SK-MEL-5 (cell line): ENCODE measurements around the gene EHMT2. TPM values are rescaled to one million over a fixed set of nuclear protein-coding genes. Genes with fewer than 3 reads are reported as not detected.
"Not testable (repeated sequence)": the region's sequence is repeated elsewhere in the genome, so short reads cannot be mapped to it uniquely, and the experiment has no call there.

Experiments
- DNase-seq: peaks from one replicate; pipeline ENCODE4 v3.0.0-alpha.2; 2016; ENCODE audit warnings: low read depth, low spot score
- in situ Hi-C: cut with HindIII; loops from 2 replicates; pipeline ENCODE4 v1.10.0; 2016; ENCODE audit warnings: low sequenced_read_pairs, high pct_unique_total_duplicates, low pct_unique_long_range_greater_than_20kb
- total RNA-seq: library from RNA; depleted of rRNA; stranded (reverse); fragments of >200 nt; shearing (Covaris generic); gene quantifications from 2 replicates; pipeline ENCODE4 v1.2.3, GENCODE V29; 2014

Gene EHMT2
- total RNA-seq, 1 experiment from 2014 or later: 39.4 TPM

DNA sequence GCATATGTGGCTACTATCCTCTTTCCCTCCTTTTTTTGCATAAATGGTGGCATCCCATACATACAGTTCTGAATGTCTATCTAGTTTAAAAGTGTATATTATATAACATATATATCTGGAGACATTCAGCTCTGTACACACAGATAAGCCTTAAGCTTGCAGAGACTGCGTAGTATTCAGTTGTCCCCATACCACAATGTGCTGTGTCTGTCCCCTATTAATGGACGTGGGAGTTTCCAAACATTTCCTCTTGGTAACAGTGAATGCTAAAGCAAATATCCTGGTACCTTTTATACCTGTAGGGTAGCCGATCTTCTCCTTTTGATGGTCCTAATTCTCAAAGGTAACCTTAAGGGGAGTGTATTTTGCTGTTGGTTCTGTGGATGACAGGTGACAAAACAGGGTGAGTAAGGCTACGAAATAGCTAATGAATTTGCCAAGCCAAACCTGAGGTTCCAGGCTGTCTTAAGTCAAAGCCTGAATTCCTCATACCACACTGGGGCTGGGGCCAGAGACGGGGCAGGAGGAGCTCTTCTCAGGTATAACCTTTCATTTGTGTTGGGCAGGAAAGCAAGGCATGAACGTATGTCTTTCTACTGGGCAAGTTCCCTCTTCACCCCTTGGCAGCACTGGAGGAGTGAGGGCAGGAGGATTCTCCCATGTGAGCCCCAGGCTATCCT lies 22.3 kb upstream of the EHMT2 start:
- in situ Hi-C loops: no loop called here
- DNase-seq: no peak

DNA sequence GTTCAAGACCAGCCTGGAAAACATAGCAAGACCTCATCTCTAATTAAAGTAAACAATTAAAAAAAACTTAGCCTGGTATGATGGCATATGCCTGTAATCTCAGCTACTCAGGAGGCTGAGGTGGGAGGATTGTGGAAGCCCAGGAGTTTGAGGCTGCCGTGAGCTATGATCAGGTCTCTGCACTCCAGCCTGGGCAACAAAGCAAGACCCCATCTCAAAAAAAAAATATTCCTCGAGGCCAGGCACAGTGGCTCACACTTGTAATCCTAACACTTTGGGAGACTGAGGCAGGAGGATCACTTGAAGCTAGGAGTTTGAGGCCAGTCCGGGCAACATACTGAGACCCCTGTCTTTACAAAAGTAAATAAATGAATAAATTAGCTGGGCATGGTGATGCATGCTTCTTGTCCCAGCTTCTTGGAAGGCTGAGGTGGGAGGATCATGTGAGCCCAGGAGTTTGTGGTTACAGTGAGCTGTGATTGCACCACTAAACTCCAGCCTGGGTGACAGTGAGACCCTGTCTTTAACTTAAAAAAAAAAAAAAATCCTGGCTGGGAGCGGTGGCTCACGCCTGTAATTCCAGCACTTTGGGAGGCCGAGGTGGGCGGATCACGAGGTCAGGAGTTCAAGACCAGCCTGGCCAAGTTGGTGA lies 20.7 kb upstream of the EHMT2 start:
- in situ Hi-C loops: no loop called here
- no peak for DNase-seq

GRCh38 chr6:31915756-31916155 lies 18.3 kb upstream of the EHMT2 start:
- in situ Hi-C loops: no loop called here
- DNase-seq: no peak

- in situ Hi-C loops: no loop called here
- no peak for DNase-seq
These were observed 17.9 kb upstream of the EHMT2 start for GRCh38 chr6:31915351-31915750.

DNA sequence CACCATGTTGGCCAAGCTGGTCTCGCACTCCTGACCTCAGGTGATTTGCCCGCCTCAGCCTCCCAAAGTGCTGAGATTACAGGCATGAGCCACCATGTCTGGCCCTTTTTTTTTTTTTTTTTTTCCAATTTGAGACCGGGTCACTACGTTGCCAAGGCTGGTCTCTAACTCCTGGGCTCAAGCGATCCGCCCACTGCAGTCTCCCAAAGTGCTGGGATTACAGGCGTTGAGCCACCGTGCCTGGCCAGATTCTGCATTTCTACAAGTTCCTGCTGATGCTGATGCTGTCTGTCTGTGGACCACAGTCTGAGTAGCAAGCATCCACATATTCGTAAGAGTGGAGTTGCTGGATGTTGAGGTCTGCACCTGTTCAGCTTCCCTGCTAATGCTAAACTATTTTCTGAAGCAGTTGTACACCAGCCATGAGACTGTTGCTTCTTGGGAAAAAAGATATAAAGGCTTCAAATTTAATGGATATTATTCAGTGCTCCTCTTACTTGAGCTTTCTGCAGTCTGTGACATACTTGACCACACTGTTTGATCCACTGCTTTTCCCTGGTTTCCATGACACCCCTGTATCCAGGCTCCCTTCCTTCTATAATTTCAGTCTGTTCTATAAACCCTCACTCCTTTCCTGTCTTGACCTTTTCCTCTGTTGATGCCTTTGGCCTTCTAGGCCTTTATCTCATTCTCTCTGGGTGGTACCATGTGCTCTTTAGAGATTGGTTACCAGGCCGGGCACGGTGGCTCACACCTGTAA lies 14.5 kb upstream of the EHMT2 start:
- DNase-seq: no peak
- in situ Hi-C loops: no loop called here

DNA sequence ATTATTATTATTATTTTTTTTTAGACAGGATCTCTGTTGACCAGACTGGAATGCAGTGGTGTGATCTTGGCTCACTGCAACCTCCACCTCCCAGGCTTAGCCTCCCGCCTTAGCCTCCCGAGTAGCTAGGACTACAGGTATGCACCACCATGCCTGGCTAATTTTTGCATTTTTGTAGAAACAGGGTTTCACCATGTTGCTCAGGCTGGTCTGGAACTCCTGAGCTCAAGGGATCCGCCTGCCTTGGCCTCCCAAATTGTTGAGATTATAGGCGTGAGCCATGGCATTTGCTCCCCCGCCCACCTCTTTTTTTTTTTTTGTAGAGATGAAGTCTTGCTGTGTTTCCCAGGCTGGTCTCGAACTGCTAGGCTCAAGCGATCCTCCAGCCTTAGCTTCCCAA lies 11.8 kb upstream of the EHMT2 start:
- in situ Hi-C loops, DNase-seq: not testable (repeated sequence)

DNA sequence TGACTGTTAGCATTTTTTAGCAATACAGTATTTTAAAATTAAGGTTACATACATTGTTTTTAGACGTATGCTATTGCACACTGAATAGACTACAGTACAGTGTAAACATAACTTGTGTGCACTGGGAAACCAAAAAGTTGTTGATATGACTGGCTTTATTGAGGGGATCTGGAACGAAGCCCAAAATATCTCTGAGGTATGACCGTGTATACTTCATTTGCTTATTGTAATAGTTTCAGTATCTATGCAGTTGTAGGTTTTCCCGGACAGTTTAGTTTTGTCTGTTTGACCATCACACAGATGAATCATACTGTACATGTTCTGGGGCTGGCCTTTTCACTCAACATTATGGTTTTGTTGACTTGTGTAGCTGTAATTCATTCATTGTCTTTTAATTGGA lies 11.3 kb upstream of the EHMT2 start:
- DNase-seq: peak; percentile 20
- in situ Hi-C loops: no loop called here

DNA sequence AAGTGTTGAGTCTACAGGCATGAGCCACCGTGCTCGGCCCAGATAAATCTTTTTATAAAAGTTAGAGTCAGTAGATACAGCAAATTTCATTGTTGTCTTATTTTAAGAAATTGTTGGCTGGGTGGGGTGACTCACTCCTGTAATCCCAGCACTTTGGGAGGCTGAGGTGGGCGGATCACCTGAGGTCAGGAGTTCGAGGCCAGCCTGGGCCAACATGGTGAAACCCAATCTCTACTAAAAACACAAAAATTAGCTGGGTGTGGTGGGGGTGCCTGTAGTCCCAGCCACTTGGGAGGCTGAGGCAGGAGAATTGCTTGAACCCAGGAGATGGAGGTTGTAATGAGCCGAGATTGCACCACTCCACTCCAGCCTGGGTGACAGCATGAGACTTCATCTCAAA lies 10.8 kb upstream of the EHMT2 start:
- in situ Hi-C loops, DNase-seq: not testable (repeated sequence)

- peak; percentile 65 for DNase-seq
- in situ Hi-C loops: no loop called here
These were observed 9.8 kb upstream of the EHMT2 start for GRCh38 chr6:31907158-31907813.

DNA sequence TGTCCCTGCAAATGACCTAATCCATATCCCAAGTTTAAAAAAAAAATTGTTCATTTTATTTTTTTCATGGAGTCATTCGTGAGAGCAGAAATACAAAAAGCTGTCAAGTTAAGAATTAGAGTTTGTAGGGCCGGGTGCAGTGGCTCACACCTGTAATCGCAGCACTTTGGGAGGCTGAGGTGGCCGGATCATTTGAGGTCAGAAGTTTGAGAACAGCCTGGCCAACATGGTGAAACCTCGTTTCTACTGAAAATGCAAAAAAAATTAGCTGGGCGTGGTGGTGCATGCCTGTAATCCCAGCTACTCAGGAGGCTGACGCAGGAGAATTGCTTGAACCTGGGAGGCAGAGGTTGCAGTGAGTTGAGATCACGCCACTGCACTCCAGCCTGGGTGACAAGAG lies 9.2 kb upstream of the EHMT2 start:
- in situ Hi-C loops, DNase-seq: not testable (repeated sequence)

DNA sequence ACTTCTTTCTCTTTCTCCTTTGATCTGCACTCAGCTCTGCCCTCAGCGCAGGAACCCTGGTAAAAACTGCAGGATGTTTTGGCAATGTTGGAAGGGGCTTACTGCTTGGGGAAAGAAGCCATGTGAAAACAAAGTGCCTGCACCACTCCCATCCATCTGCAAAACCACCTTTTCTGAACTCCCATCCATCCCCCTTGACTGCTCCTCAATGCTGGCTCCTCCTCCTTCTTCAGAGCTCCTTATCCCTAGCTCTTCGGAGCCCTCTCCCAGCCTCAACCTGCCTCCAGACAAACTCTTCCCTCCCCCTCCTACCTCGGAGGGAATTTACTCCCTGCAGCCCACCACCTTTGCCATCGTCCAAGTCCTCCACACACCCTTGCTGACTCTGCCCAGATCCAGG lies 8.6 kb upstream of the EHMT2 start:
- DNase-seq: no peak

DNA sequence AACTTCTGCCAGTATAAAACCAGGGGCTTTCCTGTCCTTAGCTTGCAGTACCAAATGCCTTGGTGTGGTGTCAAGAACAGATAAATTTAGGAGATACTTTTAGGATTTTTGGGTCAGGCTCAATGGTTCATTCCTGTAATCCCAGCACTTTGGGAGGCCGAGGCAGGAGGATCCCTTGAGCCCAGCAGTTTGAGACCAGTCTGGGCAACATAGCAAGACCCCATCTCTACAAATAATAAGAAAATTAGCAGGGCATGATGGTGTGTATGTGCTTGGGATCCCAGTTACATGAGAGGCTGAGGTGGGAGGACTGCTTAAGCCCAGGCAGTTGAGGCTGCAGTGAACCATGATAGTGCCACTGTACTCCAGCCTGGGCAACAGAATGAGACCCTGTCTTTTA lies 7.5 kb upstream of the EHMT2 start:
- in situ Hi-C loops: no loop called here
- no peak for DNase-seq

More for the DNA sequence above, 8.6 kb upstream of the EHMT2 start:
- in situ Hi-C loops: no loop called here

DNA sequence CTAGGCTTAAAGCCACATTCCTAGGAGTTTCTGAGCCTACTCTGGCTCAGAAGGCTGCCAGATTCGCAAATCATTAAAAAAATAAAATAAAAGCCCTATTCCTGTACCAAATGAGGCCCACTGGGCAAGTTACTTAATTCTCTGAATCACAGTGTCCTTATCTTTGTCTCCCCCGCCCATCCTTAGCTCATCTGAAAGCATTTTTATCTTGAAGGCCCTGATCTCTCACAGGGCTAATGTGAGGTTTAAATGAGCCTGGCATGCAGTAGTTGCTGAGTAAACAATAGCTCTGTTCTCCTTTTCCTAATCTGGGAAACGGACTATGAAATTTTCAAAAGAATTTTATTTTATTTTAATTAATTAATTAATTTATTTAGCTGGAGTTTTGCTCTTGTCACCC lies 6.5 kb upstream of the EHMT2 start:
- in situ Hi-C loops: no loop called here

DNA sequence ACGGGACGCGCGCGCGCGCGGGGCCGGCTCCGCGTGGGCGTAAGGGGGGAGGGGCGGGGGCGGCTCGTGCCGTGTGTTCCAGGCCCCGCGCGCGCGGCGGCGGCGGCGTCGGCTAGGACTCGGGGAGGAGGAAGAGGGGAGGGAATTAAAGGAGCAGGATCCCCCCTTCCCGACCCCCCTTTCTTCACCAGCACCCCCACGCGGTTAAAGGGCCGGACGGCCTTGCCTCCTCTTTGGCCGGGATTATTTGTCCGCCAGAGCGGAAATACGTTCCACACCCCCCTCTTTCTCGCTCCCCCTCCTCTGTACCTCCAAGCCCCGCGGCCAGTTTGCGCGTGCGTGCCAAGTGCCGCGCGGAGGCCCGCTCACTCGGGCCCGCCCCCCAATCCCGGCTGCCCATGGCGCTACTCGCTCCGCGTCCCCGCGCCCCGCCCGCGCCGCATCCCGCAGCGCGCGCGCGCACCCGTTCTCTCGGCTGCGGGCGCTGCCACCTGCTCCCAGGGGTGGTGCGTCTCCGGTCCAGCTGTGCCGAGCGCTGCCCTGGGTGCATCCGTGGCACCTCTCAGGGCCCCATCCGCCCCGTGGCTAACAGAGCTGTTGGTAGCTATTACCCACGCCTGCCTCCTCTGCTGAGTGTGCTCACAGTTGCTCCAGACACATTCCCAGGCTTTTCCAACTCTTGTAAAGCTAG lies 4.6 kb upstream of the EHMT2 start, which contains the start of gene ZBTB12:
Gene ZBTB12, minus strand, starts transcription at position 134 of the 691 bp plus-strand sequence. CDS start 781 bp downstream, outside the sequence.
- in situ Hi-C loops: no loop called here
- peak; percentile 90 for DNase-seq

More for the DNA sequence above, 6.5 kb upstream of the EHMT2 start:
- no peak for DNase-seq

DNA sequence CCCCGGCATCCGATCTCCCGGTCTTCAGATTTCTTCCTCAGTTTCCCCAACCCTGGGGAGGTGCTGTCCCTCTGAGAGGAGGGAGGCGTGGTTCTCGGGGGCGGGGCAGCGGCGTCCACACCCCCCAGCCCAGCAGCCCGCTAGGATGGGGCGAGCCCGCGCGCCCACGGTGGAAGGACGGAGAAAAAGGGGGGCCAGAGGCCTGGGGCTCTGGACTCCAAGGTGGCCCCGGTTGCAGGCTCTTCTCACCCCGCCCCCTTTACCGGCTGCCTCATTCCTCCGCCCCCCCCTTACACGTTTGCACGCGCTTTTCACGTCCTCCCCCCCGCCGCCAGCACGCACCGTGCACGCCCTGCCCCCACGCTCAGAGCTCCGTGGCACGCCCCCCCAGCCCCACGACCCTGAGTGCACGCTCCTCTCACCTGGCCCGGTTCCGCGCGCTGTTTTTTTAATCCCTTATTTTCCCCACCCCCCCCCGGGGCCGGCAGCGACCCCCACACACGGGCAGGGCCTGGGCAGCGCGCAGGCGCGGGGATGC lies 4.0 kb upstream of the EHMT2 start:
- peak; percentile 49 for DNase-seq
- in situ Hi-C loops: no loop called here

DNA sequence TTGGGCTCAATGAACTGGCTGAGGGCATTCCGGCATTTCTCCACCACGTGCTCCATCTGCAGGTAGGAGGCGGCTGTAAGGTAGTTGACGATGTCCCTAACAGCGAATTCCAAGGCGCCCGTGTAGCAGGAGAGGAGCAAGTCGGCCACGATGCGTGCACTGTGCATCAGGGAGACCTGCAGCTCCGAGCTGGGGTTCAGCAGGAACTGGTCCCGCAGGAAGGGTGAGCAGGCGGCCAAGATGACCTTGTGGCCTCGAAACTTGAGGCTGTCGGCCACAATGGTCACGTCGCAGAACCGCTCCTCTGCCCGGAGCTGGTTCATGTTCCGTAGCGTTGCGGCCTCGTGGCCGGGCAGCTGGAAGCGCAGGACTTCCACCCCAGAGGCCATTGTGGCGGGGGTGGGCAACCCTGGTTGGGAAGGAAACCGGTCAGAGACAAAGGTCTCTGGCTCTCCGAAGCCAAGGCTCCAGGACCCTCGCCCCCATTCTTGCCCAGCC lies 3.5 kb upstream of the EHMT2 start:
- in situ Hi-C loops: no loop called here
- no peak for DNase-seq
